H1 (cell line): ENCODE data around the gene SLC24A3.

Experiments used
- ATF3 ChIP-seq: IDR thresholded peaks from 2 replicates; pipeline ENCODE4 v1.6.1; 2011; ENCODE audit warnings: low read depth, mild to moderate bottlenecking, low read length; ENCODE audit not compliant: insufficient read depth
- CHD7 ChIP-seq: fragments of 300-600 bp; sonication (generic); IDR thresholded peaks from 2 replicates; pipeline ENCODE4 v1.7.1; 2012; ENCODE audit warnings: low read length, moderate library complexity, mild to moderate bottlenecking, inconsistent platforms; ENCODE audit not compliant: insufficient replicate concordance
- CTCF ChIP-seq, 3 experiments: IDR thresholded peaks; 1 replicate in 2 of 3; 2 replicates in 1 of 3; pipeline versions ENCODE4 v1.5.1 to v1.6.1; 2011; ENCODE audit warnings: low read length in 3 of 3, mild to moderate bottlenecking in 3 of 3, inconsistent platforms in 2 of 3, low read depth in 1 of 3, moderate library complexity in 1 of 3; ENCODE audit not compliant: insufficient read depth in 1 of 3; ENCODE audit errors: control extremely low read depth in 1 of 3
- EP300 ChIP-seq, 2 experiments: IDR thresholded peaks; 1 replicate in 1 of 2; 2 replicates in 1 of 2; pipeline ENCODE4 v1.6.1; 2011 to 2012; ENCODE audit warnings: low read depth in 2 of 2, low read length in 2 of 2, mild to moderate bottlenecking in 2 of 2, borderline replicate concordance in 1 of 2, inconsistent platforms in 1 of 2, moderate library complexity in 1 of 2
- HDAC6 ChIP-seq: IDR thresholded peaks from one replicate; pipeline ENCODE4 v1.7.1; 2012; ENCODE audit warnings: low read depth, mild to moderate bottlenecking, inconsistent platforms, low read length, moderate library complexity
- JUN ChIP-seq: IDR thresholded peaks from 2 replicates; pipeline ENCODE4 v1.6.1; 2011; ENCODE audit warnings: low read depth, mild to moderate bottlenecking, improper control_type of control experiment, low read length
- JUND ChIP-seq: IDR thresholded peaks from 2 replicates; pipeline ENCODE4 v1.6.1; 2011; ENCODE audit warnings: mild to moderate bottlenecking, improper control_type of control experiment, low read length
- POLR2A ChIP-seq, 2 experiments: IDR thresholded peaks; 1 replicate in 1 of 2; 2 replicates in 1 of 2; pipeline ENCODE4 v1.6.1; 2011; ENCODE audit warnings: low read depth in 2 of 2, low read length in 2 of 2, mild to moderate bottlenecking in 2 of 2; ENCODE audit errors: control extremely low read depth in 1 of 2
- POLR2AphosphoS5 ChIP-seq: IDR thresholded peaks from 2 replicates; pipeline ENCODE4 v1.6.1; 2011; ENCODE audit warnings: low read depth, low read length
- SIX5 ChIP-seq: IDR thresholded peaks from 2 replicates; pipeline ENCODE4 v1.6.1; 2011; ENCODE audit warnings: mild to moderate bottlenecking, low read depth, low read length
- SP4 ChIP-seq: IDR thresholded peaks from 2 replicates; pipeline ENCODE4 v1.6.1; 2012; ENCODE audit warnings: low read length, inconsistent platforms
- YY1 ChIP-seq: IDR thresholded peaks from 2 replicates; pipeline ENCODE4 v1.6.1; 2011; ENCODE audit warnings: low read depth, mild to moderate bottlenecking, low read length
- ZNF274 ChIP-seq: IDR thresholded peaks from 2 replicates; pipeline ENCODE4 v1.7.0; 2012; ENCODE audit warnings: low read length, borderline replicate concordance; ENCODE audit errors: extremely low read depth

- no peak for TF ChIP-seq YY1
- TF ChIP-seq CTCF (IDR thresholded peaks at IDR 0.05; ENCODE audit: control extremely low read depth in 1 of 3, insufficient read depth in 1 of 3, low read depth in 1 of 3, low read length in 3 of 3), result no peak
- TF ChIP-seq ZNF274, result no peak
- no peak for TF ChIP-seq JUN
- no peak for TF ChIP-seq SIX5
- no peak for TF ChIP-seq CHD7
- TF ChIP-seq EP300 (IDR thresholded peaks at IDR 0.05; ENCODE audit: borderline replicate concordance in 1 of 2, low read depth in 2 of 2, low read length in 2 of 2), result no peak
- no peak for TF ChIP-seq POLR2A (IDR thresholded peaks at IDR 0.05; ENCODE audit: control extremely low read depth in 1 of 2, low read depth in 2 of 2, low read length in 2 of 2)
- TF ChIP-seq POLR2AphosphoS5, result no peak
- TF ChIP-seq SP4, result no peak
- no peak for TF ChIP-seq HDAC6
- no peak for TF ChIP-seq ATF3
- no peak for TF ChIP-seq JUND
Observed at GRCh38 chr20:19304389-19304788, 91.9 kb downstream of the SLC24A3 start.
